Fibroblast of gingiva (primary cell): ENCODE results near the gene ATP13A3.

Source experiments
- DNase-seq: peaks from one replicate; pipeline ENCODE4 v3.0.0-alpha.2; 2011; ENCODE audit warnings: low read depth

ATP13A3 gene

DNA sequence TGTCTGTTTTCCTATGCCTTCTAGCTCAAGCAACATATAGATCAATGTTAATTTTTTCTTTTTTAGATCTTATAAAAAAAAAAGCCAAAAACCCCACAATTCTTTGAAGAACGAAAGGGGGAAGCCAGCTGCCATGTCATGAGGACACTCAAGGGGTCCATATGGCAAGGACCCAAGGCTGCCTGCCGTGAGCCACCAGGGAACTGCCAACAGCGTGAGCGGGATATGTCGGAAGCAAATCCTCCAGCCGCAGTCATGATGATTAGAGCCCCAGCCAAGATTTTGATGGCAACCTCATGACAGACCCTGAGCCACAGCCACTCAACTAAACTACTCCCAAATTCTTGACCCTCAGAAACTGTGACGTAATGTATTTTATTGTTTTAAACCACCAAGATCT, 94.2 kb downstream of the ATP13A3 start:
- no peak for DNase-seq

DNA sequence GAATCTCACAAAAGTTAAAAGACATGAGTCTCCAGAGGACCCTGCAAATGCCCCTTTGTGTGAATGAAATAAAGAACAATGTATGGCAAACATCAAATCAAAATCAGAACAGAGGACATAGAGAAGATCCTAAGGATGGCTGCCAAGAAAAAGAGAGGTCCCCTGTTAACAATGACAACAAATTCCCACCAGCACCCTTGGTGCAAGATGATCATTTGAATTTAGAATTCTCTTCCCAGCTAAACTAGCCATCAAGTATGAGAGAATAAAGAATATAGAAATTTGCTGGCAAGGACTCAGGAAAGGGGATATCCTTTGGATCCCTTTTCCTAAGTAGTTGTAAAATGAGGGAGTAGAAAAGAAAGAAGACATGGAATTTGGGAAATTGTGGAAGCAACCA, 96.0 kb downstream of the ATP13A3 start:
- DNase-seq = no peak

DNA sequence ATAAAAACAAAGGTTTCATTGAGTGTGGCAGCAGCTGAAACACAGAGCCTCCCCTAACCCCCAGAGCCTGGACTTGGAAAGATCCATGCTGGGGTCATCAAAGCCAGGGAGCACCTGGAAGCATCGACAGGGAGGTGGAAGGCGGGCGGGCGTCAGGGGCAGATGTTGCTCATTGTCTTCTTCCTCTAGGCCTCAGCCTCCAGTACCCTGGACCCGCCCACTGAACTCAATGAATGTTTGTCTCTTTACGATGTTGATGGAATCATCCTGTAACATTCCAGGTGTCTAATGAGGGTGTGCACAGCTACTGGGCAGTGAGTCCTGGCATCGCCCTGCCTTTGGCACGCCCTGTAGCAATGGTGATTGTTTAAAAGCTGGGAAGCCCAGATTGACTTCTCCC, 97.5 kb downstream of the ATP13A3 start:
- no peak for DNase-seq

DNA sequence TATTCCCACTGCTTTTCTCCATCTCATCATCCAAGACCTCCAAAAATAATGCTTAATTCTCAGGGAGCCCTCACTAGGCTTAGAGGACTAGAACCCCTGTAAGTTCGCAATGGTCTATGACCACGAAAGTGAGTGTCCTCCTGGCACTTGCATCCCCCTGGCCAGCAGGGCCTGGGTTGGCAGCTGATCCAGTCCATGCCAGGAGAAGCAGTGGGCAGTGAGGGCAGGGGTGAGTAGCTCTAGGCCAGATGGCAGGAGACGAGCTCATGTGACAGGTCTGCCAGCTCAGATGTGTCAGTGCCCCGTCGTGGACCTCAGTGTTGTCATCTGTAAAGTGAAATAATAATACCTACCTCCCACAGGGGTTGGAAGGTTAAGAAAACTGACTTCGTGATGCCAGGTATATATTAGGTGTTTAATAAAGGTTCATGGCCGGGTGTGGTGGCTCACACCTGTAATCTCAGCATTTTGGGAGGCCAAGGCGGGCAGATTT, 98.8 kb downstream of the ATP13A3 start:
- no peak for DNase-seq

DNA sequence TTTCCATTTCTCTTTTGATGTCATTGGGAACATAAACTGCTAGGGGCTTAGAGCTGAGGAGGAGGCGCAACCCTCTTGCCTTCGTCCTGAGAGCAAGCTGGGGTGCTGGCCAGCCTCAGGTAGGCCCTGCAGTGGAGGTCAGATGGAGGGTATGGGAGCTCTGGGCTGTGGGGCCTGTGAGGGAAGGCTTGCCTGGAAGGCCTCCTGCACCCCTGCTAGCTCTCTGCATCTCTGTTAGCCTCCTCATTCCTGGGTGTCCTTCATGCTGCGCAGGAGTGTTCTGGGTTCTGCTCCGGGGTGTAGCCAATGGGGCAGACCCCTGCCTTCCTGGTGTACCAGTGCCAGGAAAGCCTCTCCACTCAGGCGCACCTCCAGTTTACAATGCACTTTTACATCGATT, 99.5 kb downstream of the ATP13A3 start:
- no peak for DNase-seq

DNA sequence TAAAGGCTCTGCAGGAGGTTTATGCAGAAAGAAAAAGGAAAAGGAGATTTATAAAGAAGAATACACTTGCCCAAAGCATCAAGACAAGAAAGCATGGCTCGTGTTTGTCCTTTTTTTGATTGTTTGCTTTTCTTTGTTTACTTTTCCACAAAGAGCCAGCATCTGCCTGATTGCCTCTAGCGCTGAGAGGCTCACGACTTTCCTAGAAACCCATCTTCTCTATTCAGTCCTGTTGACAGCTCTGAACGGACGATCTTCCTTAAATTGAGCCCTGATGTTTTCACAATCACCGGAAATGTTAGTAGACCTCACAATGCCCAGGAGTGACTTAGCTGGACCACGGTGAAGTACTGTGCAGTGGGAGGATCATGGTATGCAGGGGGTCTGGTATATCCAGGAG, 100.2 kb downstream of the ATP13A3 start:
- DNase-seq = no peak

DNA sequence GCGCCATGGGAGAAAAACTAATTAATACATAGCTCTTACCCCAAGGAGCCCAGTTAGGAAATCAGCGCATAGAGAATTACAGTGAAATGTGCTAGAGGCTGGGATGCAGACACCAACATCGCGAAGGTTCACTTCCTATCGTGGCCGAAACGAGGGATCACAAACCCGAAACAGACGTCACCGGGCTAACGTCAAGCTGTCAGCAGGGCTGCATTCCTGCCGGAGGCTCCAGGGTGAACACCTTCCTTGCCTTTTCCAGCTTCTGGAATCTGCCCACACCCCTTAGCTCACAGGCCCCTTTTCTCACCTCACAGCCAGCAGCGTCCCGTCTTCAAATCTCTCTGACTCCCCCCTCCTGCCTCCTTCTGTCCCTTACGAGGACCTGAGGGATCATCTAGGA, 100.7 kb downstream of the ATP13A3 start:
- DNase-seq = no peak

DNA sequence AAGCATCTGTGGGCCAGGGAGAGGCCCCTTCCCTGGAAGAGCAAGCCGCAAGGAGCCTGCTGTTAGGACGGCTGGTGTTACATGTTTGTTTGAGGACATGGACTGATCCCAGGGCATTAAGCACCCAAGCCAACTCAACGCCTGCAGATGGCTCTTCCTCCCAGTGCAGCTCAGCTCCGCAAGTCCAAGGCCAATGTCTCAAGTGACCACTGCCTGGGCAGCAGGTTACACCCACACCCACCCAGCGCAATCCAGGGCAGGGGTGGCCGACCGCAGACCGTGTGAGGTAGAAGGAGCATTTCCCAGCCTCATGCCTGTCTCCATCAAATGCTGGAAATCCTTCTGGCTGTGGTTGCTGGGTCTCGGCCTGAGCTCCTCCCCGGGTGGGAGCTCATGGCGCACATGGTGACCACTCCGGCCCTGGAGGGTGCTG, 102.2 kb downstream of the ATP13A3 start:
- DNase-seq = no peak

DNA sequence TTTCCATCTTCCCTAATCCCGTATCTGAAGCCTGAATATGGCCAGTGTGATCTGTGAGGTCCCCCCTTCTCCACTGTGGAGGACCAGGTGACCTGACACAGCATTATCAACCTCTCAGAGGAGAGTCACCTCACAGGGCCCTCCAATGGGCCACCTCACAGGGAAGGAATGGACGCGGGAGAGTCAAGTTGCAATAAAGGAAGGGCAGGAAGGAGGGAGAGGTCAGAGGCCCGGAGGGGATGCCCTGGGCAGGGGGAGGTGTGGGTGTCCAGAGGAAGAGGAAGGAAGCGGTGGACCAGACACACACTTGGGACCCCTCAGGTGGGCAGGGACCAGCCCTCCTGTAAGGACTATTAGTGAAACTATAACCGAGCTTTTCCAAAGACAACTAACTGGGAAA, 102.6 kb downstream of the ATP13A3 start:
- DNase-seq = no peak

DNA sequence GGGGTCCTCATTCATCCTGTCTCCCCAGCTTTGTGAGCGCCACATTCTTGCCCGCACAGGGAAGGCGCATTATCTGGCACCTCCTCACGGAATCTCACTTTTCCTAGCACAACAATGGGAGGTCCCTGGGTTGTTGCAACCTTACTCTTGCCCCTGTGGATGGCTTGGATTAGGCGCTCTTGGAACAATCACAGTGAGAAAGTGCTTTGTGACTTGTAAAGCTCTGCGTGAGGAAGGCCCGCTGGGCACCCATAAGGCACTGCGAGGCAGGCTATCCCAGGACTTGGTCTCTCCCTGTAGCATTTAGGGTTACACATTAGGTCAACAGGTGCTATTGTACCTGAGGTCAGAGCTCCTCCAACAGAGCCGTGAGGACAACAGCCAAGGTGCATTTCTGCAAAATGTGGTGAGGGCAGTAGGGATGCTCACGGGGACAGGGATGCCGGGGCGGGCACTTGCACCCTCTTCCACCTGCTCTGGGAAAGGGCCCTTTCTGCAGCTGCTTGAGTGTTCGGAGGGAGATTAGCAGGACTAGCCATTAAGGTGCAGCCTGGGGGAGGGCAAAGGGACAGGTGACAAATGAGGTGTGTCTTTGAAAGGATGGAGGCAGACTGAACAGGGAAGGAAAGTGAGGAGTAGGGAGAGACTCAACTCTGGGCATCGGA, 103.4 kb downstream of the ATP13A3 start:
- DNase-seq = no peak

DNA sequence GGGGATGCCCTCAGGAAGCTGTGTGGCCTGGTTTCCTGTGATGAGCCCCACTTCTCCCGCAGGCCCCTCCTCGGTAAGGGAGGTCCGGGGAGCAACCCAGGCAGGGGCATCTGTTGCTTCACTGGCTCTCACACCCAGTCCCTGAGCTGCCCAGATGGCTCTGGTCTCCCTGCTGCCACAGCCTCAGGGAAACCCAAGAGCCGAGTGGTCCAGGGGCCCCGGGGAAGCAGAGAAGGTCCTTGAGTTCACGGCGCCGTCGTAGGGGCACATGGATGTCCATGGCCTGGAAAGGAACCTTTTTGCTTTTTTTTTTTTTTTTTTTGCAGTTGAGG, 103.9 kb downstream of the ATP13A3 start:
- DNase-seq = no peak

DNA sequence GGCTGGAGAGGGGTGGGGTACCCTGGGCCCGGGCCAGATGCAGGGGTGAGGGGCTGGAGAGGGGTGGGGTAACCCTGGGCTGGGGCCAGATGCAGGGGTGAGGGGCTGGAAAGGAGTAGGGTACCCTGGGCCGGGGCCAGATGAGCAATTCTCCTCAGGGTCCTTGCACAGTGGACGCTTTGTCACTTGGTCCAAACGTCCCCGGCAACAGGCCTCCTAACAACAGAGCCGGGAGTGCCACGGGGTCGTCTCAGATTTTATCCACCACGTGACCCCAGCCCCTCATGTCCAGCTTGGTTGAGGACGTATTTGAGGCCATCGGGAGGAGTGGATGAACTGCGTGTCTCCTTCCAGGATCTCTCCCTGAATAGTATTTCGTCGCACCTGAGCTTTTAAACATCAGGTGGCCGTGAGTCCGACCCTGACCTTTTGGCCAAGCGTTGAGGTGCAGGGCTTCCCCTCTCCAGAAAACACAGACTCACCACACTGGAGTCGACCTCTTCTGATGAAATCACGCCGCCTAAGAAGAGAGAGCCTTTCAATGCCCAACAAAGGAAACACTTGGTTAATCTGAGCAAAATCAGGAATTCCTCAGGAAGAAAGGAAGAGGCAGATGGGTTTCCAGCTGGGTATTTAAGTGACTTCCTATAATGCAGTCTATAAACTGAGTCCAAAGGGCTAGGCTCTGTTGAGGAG, 104.5 kb downstream of the ATP13A3 start:
- no peak for DNase-seq

DNA sequence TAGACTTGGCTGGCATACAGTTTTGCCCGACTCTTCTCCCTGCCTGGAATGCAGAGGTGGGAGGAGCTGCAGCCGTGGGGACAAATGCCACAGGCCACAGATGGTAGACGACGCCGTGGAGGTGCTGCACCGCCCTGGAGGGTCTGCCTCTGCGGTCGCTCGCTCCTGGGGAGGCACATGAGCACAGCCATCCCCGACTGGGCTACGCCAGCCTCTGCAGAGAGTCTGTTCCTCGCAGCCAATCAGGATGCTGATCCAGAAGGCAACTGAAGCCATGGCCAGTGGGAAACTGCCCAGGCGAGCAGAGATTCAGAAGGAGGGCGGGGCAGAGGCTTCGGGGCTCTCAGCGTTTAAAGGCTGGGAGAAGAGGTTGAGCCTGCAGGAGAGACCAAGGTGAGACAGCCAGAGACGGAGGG, 105.3 kb downstream of the ATP13A3 start:
- no peak for DNase-seq

DNA sequence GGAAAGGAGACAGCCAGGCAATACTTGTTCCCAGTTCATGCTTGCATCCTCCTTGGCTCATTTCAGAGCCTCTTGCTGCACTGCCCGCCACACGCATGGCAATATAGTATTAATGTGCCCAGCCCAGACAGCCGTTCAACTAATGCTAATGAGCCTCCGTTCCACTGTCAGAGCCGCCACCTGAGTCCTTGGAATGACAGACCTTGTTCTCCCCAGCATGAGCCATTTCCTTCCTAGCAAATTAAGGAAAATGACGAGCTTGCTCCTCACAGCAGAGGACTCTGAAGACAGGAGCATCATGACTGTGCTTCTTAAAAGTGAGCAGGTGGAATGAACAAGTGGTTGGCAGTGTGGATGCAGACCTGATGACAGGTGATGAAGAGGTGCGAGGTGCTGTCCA, 106.5 kb downstream of the ATP13A3 start:
- no peak for DNase-seq

DNA sequence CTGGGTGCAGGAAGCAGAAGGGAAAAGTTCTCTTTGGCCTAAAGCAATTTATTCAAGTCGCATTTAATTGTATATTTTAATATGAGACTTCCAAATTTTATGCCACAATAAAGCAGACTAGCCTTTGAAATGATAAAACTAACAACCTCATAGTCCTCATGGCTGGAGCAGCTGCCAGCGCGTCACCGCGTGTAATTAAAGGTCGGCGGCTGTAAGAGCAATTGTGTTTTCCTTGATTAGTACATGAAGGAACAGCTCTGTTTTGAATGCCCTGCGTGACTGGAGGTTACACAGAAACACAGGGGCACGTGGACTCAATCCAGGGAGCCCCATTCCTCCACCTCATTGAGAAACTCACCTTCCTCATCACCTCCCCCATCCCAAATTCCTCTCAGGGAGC, 107.2 kb downstream of the ATP13A3 start:
- no peak for DNase-seq

DNA sequence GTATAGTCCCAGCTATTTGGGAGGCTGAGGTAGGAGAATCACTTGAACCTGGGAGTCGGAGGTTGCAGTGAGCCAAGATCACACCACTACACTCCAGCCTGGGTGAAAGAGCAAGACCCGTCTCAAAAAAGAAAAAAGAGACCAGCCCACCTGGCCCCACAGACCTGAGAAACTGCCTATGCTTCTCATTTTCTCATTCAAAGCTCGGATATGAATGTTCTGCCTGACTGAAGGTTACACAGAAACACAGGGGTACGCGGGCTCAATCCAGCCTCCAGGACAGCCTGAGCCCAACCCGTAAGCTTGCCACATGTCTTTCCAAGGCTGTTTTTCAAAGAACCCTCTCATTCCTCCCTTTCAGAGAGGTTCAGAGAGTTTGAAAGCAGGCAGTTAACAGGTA, 107.6 kb downstream of the ATP13A3 start:
- no peak for DNase-seq

DNA sequence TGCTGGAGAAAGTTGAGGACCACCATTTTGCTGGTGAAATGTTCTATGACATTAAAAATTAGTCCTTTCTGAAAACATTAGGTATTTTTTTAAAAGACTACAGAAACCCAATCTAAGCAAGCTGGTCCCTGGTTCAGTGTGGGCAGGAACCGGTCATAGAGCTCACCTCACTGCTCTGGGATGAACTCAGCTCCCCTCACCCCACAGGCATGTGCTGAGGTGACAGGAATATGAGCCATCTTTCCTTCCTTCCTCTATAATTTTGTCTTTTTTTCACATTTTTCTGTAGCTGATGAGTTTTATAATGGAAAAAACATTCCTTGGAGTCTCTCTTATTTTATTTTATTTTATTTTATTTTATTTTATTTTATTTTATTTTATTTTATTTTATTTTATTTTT, 109.1 kb downstream of the ATP13A3 start:
- DNase-seq = no peak

DNA sequence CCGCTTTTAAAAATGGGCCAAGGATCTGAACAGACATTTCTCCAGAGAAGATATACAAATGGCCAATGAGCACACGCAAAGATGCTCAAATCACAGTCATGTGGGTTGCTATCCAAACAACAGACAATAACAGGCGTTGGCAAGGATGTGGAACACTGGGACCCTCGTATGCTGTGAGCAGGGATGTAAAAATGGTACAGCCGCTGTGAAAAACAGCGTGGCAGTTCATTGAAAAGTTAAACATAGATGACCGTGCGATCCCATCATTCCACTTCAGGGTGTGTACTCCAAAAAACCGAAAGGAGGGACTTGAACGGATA, 110.6 kb downstream of the ATP13A3 start:
- DNase-seq = no peak

DNA sequence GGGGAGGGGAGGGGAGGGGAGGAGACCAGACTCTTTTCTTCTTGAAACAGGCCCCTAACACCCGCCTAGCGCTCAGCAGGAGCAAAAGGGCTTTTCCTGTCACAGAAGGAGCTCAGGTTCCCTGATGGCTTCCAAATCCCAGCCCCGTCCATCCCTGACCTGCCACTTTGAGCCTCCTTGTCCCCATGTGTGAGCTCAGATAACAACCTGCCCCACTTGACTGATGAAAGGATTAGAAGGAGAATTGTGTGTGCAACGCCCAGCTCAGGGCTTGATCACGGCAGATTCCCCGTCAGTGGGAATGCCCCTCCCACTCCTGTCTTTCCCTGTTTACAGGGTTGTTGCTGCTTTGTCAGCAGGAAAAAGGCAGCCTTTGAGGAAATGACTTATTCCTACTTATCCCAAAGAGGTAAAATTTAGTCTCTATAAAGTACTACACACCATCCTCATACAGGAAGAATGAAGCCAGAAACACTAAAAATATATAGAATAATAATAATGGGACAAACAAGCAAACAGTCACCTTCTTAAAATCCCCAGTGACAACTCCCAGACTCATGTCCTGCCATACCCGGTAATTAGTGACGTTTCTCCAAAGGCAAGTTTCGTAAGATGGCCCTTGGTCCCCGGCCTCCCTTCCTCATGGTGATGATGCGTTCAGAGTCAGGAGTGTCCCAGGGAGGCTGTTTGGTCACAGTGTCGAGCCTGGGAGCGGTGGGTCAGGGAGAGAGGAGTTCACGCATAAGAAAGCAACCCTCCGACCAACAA, 111.1 kb downstream of the ATP13A3 start:
- no peak for DNase-seq

DNA sequence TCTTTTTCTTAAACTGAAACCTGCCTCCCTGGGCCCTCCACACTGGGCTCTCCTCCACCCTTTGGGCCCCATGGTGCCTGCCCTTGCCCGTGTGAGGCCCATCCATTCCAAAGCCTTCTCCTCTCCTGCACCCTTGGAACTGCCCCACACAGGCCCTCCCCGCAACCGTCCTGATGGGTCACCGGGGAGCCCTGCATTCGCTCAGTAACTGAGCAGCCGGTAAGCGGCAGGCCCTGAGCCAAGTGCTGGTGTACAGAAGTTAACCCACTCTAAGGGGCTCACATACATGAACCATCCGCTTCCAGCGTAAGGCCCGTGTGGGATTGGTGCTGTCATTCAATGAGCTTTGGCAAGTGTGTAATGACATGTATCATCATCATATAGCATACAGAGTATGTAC, 111.9 kb downstream of the ATP13A3 start:
- DNase-seq = no peak

DNA sequence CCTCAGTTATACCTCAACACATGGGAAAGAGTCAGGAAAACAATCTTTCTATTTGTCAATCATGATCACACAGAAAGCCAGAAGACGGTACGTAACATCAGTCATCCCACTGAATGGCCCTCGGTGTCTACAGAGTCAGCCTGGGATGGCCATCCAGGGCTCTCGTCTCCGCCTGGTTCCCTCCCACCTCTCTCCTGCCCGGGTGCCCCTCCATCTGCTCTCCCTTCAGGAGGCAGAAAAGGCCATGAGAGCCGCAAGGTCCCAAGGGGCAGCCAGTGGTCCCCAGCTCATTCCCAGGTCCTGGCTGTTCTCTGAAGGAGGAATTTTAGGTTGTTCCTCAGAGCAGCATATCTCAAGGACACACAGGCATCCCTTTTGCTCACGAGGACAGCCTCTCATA, 112.9 kb downstream of the ATP13A3 start:
- no peak for DNase-seq

DNA sequence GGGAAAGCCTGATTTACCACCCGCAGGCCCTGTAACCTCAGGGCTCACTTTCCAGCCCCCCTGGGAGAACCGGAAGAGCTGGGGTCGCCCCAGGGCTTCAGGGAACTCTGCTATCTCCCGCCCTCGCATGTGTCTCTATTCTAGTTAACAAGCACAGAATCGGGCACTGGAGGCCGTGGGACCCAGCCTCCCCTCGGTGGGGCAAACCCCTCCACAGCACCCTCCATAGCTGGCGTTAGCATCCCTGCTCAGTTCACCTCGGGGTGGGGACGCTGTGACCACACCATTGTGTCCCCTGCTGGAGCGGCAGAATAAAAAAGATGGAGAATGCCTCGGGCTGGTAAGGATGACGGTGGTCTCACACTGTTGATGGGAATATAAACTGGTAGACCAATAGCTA, 113.8 kb downstream of the ATP13A3 start:
- DNase-seq = no peak

DNA sequence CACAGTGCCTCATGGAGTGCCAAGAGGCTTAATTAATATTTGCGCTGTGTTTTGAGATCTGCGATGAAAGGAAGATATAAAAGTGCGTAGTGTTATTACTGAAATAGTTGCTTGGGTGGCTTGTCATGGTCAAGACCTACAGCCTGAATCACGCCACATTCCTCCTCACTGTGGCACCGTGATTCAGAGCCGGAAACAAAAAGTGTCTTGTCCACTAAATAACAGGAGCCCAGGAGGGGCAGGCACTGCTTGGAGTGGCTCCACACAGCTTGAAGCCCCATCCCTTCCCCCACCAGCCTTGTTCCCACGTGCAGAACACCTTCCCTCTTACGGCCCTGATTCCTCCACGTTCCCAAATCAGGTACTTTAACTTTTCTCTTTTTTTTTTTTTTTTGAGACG, 116.0 kb downstream of the ATP13A3 start:
- DNase-seq = no peak
